ENCODE data around the gene EMID1.
A peak's percentile ranks its signal among the peaks of the same experiment; 100 is the strongest.
"Not testable (repeated sequence)": the region's sequence is repeated elsewhere in the genome, so short reads cannot be mapped to it uniquely, and the experiment has no call there.

The EMID1 gene

DNA sequence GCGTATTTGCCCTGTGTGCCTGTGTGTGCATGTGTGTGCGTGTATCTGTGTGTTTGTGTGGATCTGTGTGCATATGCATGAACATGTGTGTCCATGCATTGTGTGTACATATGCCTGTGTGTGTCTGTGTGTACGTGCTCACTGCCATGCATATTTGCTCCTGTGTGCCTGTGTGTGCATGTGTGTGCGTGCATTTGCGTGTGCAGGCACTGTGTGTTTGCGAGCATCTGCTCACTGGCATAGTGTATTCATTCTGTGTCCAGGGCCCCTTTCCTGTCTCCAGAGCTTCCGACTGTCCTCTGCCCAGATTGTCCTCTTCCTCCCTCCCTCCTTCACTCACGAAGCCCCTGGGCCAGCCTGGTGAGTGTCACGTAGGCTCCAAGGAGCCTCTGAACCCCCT lies 5.8 kb downstream of the EMID1 start:
- DNase-seq: no peak

DNA sequence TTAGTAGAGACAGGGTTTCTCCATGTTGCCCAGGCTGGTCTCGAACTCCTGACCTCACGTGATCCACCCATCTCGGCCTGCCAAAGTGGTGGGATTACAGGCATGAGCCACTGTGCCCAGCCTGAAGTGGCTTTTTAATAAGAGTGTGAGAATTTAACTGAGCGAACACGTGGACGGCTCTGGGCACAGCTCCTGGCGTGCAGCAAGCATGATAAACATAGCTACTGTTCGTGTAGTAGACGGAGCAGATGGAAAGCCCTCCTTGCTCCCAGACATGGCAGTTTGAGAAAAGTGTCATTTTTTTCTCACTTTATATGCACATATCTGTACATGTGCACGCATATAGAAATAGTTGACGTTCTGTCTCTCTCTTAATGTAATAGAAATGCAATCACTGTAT lies 7.0 kb downstream of the EMID1 start:
- DNase-seq: no peak

DNA sequence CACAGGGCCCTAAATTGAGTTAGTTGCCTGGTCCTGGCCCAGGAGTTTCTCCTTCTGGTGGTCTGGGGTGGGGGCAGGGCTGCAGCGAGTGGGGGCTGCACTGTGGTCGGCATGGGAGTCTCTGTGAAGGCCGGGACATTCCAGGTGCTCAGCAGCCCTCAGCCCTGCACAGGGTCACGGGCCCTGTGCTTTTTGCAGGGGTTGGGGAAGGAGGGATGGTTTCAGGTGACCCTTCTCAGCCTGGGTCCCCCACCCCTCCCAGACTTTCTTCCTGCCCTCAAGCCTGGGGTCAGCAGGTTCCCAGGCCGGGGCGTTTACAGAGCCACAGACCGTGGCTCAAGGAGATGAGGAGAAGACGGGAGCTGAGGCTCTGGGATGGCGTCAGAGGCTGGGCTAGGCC lies 7.8 kb downstream of the EMID1 start:
- DNase-seq: no peak

DNA sequence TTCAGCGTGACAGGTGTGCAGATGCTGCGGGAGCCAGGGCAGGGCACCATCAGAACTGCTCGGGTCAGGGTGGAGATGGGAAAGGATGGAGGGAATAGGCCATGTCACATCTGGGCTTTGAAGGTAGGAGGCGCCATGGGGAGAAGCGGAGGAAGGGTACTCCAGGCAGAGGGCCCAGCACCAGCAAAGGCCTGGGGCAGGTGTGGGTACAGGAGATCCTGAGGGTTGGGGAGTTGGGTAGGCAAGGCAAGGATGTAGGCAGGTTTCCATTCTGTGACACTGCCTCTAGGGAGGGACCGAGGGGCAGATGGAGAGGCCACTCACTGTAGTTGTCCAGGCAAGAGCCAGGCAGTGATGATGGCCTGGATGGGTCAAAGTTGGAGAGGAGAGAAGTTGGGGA lies 8.5 kb downstream of the EMID1 start:
- DNase-seq: no peak

DNA sequence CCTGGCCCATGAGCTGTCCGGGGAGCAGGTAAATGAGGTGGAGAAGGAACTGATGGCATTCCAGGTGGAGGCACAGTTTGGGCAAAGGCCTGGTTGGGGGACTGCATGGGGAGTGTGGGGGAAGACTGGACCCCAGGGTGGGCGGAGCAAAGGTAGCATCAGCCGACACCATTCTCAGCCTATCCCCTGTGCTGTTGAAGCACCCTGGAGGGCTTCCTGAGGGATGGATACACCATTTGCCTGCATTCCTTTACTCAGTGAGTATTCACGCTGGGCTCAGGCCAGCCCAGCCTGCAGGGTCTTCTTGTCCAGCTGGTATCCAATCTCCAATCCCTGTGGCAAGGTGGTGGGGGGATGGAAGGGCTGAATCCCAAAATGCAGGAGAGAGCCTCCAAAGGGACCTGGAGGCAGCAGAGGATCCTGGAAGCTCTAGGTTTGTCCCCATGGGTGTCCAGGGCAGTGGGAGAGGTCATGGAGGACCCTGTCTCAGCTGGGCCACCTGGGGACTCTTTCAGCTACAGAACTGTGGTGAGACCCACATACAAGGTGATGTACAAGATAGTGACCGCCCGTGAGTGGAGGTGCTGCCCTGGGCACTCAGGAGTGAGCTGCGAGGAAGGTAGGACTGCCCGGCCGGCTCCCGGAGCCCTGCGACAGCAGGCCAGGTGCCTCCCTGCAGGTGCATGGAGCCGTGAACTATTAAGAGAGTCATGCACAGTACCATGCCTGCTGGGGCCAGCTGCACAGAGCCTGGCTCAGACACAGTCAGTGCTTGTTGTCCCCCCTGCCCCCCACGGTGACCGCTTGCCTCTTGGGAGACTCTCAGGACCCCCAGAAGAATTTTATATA lies 9.5 kb downstream of the EMID1 start:
- DNase-seq: no peak

DNA sequence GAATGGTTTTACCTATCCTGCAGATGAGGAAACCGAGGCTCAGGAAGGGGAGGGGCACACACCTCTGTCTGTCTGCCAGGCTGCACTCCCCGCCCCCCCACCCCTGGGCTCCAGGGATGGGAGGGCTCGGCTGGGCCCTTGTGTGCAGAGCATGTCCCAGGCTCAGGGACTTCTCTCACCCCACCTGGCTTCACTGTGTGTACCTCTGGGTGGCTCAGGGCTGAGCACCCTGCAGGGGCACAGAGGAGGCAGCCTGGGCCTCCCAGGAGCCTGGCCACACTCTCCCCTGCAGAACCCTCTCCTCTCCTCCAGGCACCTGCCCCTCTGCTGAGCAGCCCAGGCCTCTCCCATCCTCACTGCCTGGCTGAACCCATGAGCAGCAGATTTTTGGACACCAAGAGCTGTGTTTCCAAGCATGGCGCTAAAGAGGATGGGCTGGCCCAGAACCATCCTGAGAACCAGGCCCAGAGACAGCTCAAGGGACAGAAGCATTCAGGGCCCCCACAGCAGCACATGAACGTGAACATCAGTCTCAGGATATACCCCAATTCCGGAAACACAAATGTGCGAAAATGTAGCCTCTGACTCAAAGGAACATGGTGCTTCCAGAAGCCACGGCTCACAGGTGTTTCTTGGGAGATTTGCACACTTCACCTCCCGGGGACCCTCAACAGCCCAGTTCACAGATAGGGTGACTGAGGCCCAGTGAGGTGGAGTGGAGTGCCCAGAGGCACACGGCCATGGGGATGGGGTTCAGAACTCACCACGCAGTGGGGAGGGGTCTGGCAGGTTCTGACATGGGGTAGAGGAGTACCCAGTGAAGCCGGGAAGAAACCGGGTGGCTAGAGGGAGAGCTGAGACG lies 10.5 kb downstream of the EMID1 start:
- no peak for DNase-seq

DNA sequence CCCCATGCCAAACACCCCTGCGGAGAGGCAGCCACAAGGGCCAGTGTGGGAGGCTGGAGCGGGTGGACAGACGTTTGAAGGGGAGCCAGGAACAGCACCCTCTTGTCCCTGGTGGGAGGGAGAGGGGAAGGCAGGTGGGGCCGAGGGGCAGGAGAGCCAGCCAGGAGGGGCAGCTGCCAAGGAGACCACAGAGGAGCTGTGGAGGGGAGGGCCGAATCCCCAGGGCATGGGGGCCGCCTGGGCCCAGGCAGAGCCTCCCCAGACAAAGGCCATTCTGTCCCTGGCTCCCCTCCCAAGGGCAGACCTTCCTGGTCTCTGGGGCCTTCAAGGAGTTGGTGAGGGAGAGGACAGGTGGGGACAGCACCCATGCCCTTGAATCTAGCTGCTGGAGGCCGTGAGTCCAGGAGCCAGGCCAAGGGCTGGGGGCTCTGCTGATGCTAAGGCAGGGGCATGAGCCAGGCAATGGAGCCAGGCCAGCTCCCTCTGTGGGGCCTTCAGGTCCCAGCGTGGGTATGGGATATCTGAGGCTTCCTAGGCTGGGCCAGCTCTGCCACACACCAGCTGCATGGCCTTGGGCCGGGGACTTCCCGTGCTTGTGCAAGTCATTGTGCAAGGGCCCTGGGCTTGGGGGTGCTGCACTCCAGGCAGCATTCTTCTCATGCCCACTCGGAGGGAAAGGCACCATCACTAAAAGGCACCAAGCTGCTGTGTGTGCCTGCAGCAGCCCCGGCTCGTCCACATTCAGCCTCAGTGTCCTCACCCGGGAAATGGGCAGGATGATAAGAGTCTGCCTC lies 11.4 kb downstream of the EMID1 start:
- no peak for DNase-seq

DNA sequence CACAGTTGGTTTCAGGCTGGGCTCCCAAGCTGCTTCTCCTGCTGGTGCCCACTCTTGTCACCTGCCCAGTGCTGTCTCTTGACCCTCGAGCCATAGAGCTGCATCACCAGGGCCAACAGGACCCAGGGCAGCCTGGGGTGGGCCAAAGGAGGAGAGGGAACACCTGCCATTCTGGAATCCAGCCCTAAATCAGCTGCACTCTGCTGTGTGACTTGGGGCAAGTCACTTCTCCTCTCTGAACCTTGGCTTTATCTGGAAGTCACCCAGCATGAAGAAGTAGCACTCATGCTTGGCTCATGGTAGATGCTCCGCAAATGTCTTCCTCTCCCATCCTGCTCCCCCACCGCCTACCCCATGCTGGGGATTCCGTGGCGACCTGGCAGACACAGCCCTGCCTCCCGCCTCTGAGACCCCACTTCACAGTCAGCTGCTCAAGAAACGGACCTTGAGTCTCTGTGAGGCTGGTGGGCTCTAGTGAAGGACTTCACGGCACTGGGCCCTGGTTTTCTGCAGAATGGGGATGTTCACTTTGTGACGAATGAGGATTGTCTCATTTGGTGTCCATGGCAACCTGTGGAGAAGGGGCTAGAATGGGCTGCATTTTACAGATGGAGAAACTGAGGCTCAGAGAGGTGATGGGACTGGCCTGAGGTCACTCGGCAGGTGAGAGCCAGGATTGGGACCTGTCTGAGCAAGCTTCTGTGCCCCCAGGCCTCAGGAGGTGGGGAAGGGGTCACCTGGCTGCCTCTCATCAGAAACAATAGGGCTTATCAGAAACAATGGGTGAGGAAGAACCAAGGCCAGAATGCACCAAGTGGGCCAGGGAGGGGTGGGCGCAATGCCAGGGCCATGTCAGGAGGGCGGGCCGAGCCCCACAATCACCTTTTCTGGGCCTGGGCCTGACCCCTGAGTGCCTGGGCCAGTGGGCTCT lies 12.4 kb downstream of the EMID1 start:
- no peak for DNase-seq

DNA sequence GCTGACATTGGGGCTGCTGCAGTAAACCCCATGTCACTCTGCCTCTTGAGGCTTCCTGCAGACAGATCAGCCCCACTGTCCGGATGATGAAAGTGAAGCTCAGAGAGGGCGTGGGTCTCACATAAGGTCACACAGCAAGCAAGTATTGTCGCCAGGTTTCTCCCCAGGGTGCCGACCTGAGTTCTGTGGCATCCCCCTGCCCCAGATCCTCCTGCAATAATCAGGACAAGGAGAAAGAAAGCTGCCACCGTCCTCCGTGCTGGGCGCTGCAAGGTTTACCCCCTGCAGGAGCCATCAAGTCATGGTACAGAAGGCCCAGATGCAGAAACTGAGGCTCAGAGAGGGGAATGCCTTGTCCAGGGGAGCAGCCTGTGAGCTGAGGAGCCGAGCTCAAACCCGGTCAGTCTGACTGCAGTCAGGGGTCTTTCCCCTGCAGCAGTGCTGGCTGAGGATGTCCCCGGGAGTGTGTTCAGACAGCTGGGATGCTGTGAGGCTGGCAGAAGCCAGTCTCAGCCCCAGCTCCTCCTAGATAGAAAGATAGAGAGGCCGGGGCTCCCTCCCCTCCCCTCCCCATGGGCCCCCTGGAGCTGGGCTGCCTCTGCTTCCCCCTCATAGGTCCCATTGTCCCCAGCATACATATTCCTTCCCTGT lies 13.2 kb downstream of the EMID1 start:
- DNase-seq: no peak

DNA sequence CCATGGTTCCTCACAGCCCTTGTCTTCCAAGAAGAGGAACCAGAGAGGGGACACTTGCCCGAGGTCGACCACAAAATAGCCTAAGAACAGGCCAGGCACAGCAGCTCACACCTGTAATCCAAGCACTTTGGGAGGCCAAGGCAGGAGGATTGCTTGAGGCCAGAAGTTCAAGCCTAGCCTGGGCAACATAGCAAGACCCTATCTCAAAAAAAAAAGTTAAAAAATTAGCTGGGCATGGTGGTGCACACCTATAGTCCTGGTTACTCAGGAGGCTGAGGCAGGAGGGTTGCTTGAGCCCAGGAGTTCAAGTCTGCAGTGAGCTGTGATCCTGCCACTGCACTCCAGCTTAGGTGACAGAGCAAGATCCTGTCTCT lies 13.7 kb downstream of the EMID1 start:
- DNase-seq: not testable (repeated sequence)

DNA sequence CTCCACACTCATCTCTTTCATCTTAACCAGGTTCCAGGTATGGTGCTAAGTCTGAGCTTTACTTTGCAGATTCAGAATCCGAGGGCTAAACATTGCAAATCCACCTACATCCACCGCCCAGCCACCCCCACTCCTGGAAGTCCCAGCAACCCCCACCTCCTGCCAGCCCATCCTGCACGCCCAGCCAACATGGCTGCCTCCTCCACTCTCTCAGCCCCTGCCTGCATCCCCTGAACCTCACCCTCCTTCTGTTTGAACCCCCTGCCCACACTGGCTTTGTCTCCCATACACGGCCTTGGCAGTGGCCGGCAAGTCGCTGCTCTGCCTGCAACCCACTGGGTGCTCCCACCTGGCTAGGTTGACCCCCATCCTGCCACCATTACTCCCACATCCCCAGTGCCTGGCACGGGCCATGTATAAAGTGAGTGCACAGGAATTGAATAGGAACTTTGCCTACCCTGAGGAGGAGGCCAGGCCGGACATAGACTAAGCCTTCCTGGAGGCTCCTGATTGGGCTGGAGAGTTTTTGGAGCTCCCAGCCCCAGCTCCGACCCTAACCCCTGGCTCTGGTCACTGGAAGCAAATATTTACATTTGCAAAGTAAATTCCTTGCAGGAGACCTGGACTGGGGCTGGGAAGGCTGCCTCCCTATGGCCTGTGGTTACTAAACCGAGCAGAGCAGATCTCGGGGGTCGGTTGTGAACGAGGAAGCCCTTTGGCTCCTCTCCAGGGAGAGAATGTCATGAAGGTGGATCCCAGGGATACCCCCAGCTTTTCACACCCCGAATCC lies 14.4 kb downstream of the EMID1 start:
- no peak for DNase-seq

DNA sequence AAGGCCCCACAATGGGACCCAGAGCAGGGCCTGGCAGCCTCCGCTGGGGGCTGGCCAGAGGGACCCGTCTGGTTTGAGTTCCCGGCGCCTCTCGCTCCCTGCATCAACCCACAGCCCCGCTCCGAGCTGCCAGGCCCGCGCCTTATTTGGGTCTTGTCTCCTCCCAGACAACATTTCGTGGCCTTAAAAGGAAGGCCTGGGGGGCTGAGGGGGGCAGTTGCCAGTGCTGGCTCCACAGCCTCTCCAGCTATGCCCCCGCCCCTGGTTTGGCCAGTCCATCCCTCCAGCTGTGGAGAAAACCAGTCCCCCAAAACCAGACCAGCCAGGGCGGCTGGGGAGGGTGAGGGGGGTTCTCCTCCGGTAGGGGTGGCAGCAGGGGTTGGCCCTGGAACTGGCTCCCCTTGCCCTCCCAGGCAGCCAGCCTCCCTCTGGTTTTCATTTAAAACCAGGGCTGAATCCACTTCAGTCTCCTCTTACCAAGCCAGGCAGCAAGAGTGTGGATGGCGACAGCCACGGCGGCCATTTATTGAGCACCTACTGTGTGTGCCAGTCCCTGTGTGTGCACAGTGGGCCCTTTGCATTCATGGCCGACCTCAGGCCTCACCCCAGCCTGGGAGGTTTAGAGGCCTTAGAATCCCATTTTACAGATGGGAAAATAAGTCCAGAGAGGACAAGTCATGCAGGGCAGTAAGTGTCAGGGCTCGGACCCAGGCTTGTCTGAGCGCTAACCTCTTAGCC lies 18.6 kb downstream of the EMID1 start:
- DNase-seq: peak; percentile 38

DNA sequence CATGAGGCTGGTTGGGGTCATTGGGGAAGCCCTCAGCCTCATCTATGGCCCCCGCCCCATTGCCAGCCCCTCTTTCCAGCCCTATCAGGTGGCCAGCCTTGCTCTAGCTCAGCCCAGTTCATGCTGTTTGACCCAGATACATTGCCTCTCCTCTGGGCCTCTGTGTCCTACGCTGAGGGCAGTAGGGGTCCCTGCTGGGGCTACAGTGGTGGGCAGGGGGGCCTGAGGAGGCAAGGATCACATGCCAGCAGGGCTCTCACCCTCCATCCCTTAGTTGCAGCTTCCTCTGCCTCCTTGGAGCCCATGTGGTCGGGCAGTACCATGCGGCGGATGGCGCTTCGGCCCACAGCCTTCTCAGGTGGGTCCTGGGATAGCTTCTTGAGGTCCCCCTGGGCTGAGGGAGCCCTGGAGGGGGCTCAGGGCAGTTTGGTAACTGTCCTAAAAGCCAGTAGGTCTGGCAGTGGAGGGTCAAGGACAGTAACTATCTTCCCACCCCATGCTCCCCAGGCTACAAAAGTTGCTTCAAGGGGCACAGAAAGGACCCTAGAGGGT lies 19.2 kb downstream of the EMID1 start:
- DNase-seq: no peak

DNA sequence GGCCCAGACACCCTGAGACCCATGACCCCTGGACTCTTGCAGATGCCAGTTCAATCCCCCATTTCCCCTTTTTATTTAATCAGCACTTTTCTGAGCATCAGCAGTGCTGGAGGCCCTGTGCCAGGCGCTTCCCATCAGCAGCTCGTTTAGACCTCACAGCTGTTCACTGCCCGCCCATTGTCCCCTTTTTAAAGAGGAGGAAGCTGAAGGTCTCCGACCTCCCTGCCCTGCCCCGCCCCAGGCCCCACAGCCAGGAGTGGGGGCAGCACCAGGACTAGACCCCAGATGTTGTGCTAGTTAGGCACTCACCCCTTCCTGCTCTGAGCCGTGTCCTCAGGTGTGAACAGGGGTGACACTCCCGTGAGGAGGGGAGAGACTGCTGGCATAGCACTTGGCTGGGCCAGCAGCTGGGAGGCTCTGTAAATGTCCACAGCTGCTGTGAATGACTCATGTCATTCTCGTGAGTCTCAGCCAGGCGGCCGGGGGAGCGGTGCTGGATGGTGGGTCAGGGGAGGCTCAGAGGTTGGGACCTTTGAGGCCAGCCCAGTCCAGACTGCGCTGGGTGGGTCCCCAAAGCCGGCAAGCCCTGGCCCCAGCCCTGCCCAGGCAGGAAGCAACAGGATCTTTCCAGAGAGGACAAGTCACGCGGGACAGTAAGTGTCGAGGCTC lies 19.9 kb downstream of the EMID1 start:
- DNase-seq: no peak

DNA sequence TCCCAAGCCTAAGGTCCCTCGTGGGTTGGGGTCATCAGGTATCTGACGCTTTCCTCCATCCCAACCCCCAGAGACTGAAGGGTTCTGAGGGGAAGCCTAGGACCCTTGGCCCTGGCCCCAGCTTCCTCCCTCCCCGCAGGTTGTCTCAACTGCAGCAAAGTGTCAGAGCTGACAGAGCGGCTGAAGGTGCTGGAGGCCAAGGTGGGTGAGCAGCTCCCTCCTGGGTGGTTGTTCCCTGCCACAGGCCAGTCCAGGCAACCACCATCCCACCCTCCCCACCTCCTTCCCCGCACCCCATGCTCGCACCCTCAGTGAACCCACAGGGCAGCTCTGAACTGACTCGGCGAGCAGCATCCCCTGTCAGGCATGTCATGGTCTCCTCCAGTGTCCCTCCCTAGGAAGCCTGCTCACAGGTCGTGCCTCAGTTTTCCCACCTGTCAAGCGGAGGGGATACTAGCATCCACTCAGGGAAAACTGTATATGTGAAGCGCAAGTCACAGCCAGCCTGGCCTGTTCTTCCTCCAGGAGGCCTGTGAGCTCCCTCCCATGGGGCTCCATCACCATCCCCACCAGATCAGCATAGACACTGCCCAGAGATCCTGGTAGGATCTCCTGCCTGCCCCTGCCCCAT lies 20.8 kb downstream of the EMID1 start:
- DNase-seq: no peak

DNA sequence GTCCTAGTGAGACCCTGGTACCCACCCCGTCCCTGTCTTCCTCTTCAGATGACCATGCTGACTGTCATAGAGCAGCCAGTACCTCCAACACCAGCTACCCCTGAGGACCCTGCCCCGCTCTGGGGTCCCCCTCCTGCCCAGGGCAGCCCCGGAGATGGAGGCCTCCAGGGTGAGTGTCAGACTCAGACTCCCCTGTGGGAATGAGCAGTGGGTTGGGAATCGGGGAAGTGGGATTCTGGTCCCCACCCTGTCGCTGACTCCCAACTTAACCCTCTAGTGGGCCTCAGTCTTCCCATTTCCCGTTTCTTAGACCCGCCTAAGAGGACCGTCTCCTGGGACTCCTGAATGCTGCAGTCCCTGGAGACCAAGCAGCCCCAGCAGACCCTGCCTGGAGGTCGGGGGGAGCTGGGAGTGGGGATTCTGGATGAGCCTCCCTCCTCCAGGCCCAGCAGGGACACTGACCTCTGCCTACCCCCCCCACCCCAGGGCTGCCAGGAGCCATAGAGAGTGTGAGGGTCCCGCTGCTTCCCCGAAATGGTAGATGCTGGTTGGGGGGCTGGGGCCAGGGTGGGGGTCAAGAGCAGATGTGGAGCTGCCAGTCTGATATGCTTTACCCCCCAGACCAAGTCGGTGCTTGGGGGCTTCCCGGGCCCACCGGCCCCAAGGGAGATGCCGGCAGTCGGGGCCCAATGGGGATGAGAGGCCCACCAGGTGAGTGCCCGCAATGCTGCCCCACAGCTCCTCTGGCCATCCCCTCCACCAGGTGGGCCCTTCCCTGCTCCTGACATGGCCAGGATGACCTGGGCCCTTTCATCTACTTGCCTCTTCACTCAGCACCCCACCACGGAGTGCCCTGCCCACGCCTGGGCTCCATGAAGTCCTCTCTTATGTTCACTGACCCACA lies 25.5 kb downstream of the EMID1 start:
- DNase-seq: no peak
